Activated B cell treated with CpG ODN at 0.5 μM for 24 hours (primary cell): ENCODE data around the gene VGLL4. TPM values are rescaled to one million over a fixed set of nuclear protein-coding genes. Genes with fewer than 3 reads are reported as not detected.
"Not testable (repeated sequence)": the region's sequence is repeated elsewhere in the genome, so short reads cannot be mapped to it uniquely, and the experiment has no call there.

Source experiments
- ATAC-seq: fragments of 200-7000 bp; cut with Tn5 transposase; one replicate; pipeline ENCODE4 v1.10.0; 2021; ENCODE audit warnings: low read depth, mild to moderate bottlenecking, moderate library complexity
- CTCF ChIA-PET: fragments of 350-600 bp; sonication (Branson Sonifier 250); formaldehyde crosslinking; loops from one replicate; lab custom pipeline; 2021; ENCODE audit warnings: antibody characterized with exemption; lab: Charles Lee
- POLR2A ChIA-PET: fragments of 350-600 bp; sonication (Branson Sonifier 250); formaldehyde crosslinking; loops from one replicate; lab custom pipeline; 2021; ENCODE audit warnings: antibody characterized with exemption; lab: Charles Lee
- DNase-seq: peaks from one replicate; pipeline ENCODE4 v3.0.0; 2022
- H3K27ac Mint-ChIP-seq: one replicate; pipeline ENCODE4 v1.8.0; 2020; ENCODE audit warnings: mixed read lengths
- H3K27me3 Mint-ChIP-seq: one replicate; pipeline ENCODE4 v1.8.0; 2021; ENCODE audit warnings: mixed read lengths
- H3K36me3 Mint-ChIP-seq: one replicate; pipeline ENCODE4 v1.8.0; 2021; ENCODE audit warnings: low read depth, mixed read lengths
- H3K4me1 Mint-ChIP-seq: one replicate; pipeline ENCODE4 v1.8.0; 2021; ENCODE audit warnings: mixed read lengths
- H3K4me3 Mint-ChIP-seq: one replicate; pipeline ENCODE4 v1.8.0; 2020; ENCODE audit warnings: mild to moderate bottlenecking, mixed read lengths
- H3K9me3 Mint-ChIP-seq: one replicate; pipeline ENCODE4 v1.8.0; 2020; ENCODE audit warnings: mixed read lengths
- intact Hi-C: fragments of 100-400 bp; cut with micrococcal nuclease; formaldehyde crosslinking; loops from one replicate; pipeline ENCODE4 v1.15.1; 2024
- total RNA-seq: library from RNA; stranded (reverse); gene quantifications from 2 replicates; pipeline ENCODE4 v1.2.3, GENCODE V29; 2022
- TF ChIP-seq, protein P1 (sequence below): fragments of 200-600 bp; IDR thresholded peaks from one replicate; pipeline ENCODE4 v1.8.0; 2022; ENCODE audit warnings: antibody characterized with exemption, mild to moderate bottlenecking

VGLL4 gene
- total RNA-seq, 1 donor from 2014 or later = 19.3 TPM

- Mint-ChIP-seq H3K27me3 (no peaks in the 10 kb centered on the region), H3K9me3 (no peaks in the 10 kb centered on the region), H3K4me1 (no peaks in the 10 kb centered on the region), H3K27ac (no peak overlapping the region), H3K36me3 (peaks cover 1% of the 10 kb centered on the region), H3K4me3 (no peak overlapping the region)
- TF ChIP-seq, protein P1, sequence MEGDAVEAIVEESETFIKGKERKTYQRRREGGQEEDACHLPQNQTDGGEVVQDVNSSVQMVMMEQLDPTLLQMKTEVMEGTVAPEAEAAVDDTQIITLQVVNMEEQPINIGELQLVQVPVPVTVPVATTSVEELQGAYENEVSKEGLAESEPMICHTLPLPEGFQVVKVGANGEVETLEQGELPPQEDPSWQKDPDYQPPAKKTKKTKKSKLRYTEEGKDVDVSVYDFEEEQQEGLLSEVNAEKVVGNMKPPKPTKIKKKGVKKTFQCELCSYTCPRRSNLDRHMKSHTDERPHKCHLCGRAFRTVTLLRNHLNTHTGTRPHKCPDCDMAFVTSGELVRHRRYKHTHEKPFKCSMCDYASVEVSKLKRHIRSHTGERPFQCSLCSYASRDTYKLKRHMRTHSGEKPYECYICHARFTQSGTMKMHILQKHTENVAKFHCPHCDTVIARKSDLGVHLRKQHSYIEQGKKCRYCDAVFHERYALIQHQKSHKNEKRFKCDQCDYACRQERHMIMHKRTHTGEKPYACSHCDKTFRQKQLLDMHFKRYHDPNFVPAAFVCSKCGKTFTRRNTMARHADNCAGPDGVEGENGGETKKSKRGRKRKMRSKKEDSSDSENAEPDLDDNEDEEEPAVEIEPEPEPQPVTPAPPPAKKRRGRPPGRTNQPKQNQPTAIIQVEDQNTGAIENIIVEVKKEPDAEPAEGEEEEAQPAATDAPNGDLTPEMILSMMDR = no peak
- ATAC-seq = no peak
- ChIA-PET CTCF (no interaction called here), POLR2A (no interaction called here)
- DNase-seq = no peak
- intact Hi-C loops = no loop called here
Measured at GRCh38 chr3:11689749-11690148, 46.0 kb upstream of the VGLL4 start.

DNA sequence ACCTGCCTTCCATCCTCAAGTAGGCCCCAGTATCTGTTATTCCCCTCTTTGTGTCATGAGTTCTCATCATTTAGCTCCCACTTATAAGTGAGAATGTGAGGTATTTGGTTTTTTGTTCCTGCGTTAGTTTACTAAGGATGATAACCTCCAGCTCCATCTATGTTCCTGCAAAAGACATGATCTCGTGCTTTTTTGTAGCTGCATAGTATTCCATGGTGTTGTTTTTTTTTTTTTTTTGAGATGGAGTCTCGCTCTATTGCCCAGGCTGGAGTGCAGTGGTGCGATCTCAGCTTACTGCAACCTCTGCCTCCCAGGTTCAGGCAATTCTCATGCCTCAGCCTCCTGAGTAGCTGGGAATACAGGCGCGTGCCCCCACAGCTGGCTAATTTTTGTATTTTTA, 41.3 kb upstream of the VGLL4 start:
- CTCF ChIA-PET, H3K9me3 Mint-ChIP-seq, H3K4me1 Mint-ChIP-seq, DNase-seq, POLR2A ChIA-PET, H3K27ac Mint-ChIP-seq, ATAC-seq, H3K27me3 Mint-ChIP-seq, H3K36me3 Mint-ChIP-seq, intact Hi-C loops, H3K4me3 Mint-ChIP-seq: not testable (repeated sequence)

DNA sequence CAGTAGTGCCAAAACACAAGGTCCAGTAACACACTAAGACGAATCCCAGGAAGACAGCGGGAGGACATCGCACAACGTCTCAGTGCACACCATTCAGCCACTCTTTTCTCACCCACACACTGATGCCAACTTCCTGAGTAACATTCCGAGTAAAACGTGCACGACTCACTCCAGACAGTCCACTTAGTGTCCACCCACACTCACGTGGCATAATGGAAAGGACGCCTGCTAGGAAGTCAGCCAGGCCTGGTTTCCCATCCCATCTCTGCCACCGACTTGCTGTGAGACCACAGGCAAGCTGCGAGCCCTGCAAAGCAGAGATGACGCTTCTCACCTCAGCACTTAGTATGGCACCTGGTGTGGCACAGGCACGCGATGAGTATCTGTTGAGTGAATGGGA, 36.8 kb upstream of the VGLL4 start:
- no peak for ATAC-seq
- no peak for DNase-seq
- intact Hi-C loops = no loop called here
- POLR2A ChIA-PET = no interaction called here
- H3K4me1 Mint-ChIP-seq = no peaks in the 10 kb centered on the region
- H3K27me3 Mint-ChIP-seq = no peaks in the 10 kb centered on the region
- no peak overlapping the region for H3K4me3 Mint-ChIP-seq
- H3K27ac Mint-ChIP-seq = no peak overlapping the region
- no peaks in the 10 kb centered on the region for H3K36me3 Mint-ChIP-seq
- TF ChIP-seq, protein P1 = no peak
- CTCF ChIA-PET = no interaction called here
- no peaks in the 10 kb centered on the region for H3K9me3 Mint-ChIP-seq

GRCh38 chr3:11679964-11680363, 36.2 kb upstream of the VGLL4 start:
- Mint-ChIP-seq H3K27ac (no peak overlapping the region), H3K36me3 (no peaks in the 10 kb centered on the region), H3K27me3 (no peaks in the 10 kb centered on the region), H3K4me3 (no peak overlapping the region), H3K9me3 (no peaks in the 10 kb centered on the region), H3K4me1 (no peaks in the 10 kb centered on the region)
- intact Hi-C loops = no loop called here
- ATAC-seq (no peak), DNase-seq (no peak)
- ChIA-PET POLR2A (no interaction called here), CTCF (no interaction called here)
- TF ChIP-seq, protein P1 = no peak

DNA sequence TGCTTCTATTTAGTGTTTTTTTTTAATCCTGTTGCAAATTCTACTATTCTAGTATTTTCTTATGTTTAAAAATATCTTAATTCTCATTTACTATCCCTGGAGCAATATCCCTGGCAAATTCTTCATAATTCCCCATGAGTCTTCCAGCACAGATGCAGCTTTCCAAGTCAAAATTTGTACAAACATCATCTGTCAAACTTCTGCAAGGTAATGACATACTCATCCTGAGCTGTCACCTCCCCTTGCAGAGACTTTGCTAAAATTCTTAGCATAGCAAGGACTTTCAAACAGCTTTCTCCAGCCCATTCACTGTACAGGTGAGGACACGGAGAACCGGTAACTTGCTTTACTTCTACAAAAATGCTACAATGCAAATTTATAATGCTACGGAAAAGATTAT, 28.6 kb upstream of the VGLL4 start:
- TF ChIP-seq, protein P1 = no peak
- no peak overlapping the region for H3K4me3 Mint-ChIP-seq
- no peak overlapping the region for H3K27ac Mint-ChIP-seq
- DNase-seq (no peak), ATAC-seq (no peak)
- no peaks in the 10 kb centered on the region for H3K27me3 Mint-ChIP-seq
- peaks cover 22% of the 10 kb centered on the region for H3K4me1 Mint-ChIP-seq
- H3K36me3 Mint-ChIP-seq = no peaks in the 10 kb centered on the region
- ChIA-PET POLR2A (no interaction called here), CTCF (interaction anchor here (1.1 kb wide), 1 partner anchor 12 kb away, joined by 4 read pairs; no protein-coding TSS in a partner anchor)
- intact Hi-C loops = loop anchor here (5.0 kb wide), 1 partner anchor 45 kb away; no protein-coding TSS in a partner anchor
- H3K9me3 Mint-ChIP-seq = no peaks in the 10 kb centered on the region

- DNase-seq = no peak
- intact Hi-C loops = loop anchor here (5.0 kb wide), 1 partner anchor 46 kb away; no protein-coding TSS in a partner anchor
- no peaks in the 10 kb centered on the region for H3K9me3 Mint-ChIP-seq
- no peak overlapping the region for H3K27ac Mint-ChIP-seq
- peaks cover 22% of the 10 kb centered on the region for H3K4me1 Mint-ChIP-seq
- H3K36me3 Mint-ChIP-seq = no peaks in the 10 kb centered on the region
- H3K27me3 Mint-ChIP-seq = no peaks in the 10 kb centered on the region
- TF ChIP-seq, protein P1 = no peak
- no peak overlapping the region for H3K4me3 Mint-ChIP-seq
- POLR2A ChIA-PET = interaction anchor here (0.8 kb wide), 1 partner anchor 55 kb away, joined by 3 read pairs; no protein-coding TSS in a partner anchor
- CTCF ChIA-PET = no interaction called here
- peak; percentile 47 for ATAC-seq
Measured at GRCh38 chr3:11671648-11672100, 28.0 kb upstream of the VGLL4 start.
